Stimulated activated CD8-positive, alpha-beta memory T cell treated with anti-CD3 and anti-CD28 coated beads, Interleukin-12 subunit alpha, Interleukin-12 subunit beta, amount 100 ng/mL, for 24 hours (primary cell): Measurements from ENCODE around the gene RAB20.
"Not testable (repeated sequence)": the region's sequence is repeated elsewhere in the genome, so short reads cannot be mapped to it uniquely, and the experiment has no call there.

ENCODE experiments used
- DNase-seq: peaks from one replicate; pipeline ENCODE4 v3.0.0-alpha.2; 2020; ENCODE audit errors: extremely low read depth

Gene RAB20

GRCh38 chr13:110491869-110492678 is 69.4 kb downstream of the RAB20 start:
- DNase-seq: no peak

GRCh38 chr13:110490009-110490770 is 71.3 kb downstream of the RAB20 start:
- DNase-seq: no peak

GRCh38 chr13:110486880-110487279 is 74.6 kb downstream of the RAB20 start:
- DNase-seq: not testable (repeated sequence)

- DNase-seq: no peak
Observed at GRCh38 chr13:110486061-110486715, 75.3 kb downstream of the RAB20 start.

- no peak for DNase-seq
Observed at GRCh38 chr13:110485604-110486003, 75.9 kb downstream of the RAB20 start.

- no peak for DNase-seq
Observed at GRCh38 chr13:110484290-110485048, 77.1 kb downstream of the RAB20 start.

- DNase-seq: no peak
Observed at GRCh38 chr13:110483386-110483968, 78.0 kb downstream of the RAB20 start.

- DNase-seq: no peak
Observed at GRCh38 chr13:110480161-110480560, 81.4 kb downstream of the RAB20 start.

- no peak for DNase-seq
Observed at GRCh38 chr13:110479648-110480047, 81.9 kb downstream of the RAB20 start.

GRCh38 chr13:110479215-110479545 is 82.3 kb downstream of the RAB20 start:
- DNase-seq: no peak

GRCh38 chr13:110478405-110479214 is 82.9 kb downstream of the RAB20 start:
- DNase-seq: no peak

- DNase-seq: no peak
Observed at GRCh38 chr13:110477706-110478245, 83.7 kb downstream of the RAB20 start.

GRCh38 chr13:110476220-110476617 is 85.3 kb downstream of the RAB20 start:
- no peak for DNase-seq

GRCh38 chr13:110475550-110476219 is 85.8 kb downstream of the RAB20 start:
- no peak for DNase-seq

- no peak for DNase-seq
Observed at GRCh38 chr13:110475117-110475516, 86.4 kb downstream of the RAB20 start.

GRCh38 chr13:110474713-110475112 is 86.8 kb downstream of the RAB20 start:
- DNase-seq: no peak
